ENCODE results near the gene ZNF536. TPM values are rescaled to one million over a fixed set of nuclear protein-coding genes. Genes with fewer than 3 reads are reported as not detected.

Gene ZNF536
- total RNA-seq, 1 experiment from 2014 or later = 0.35 TPM

- no peak for TF ChIP-seq ARID4B (CRISPR knock-in tag; IDR thresholded peaks at IDR 0.05; ENCODE audit: borderline replicate concordance)
- TF ChIP-seq TEAD1 (CRISPR knock-in tag; IDR thresholded peaks at IDR 0.05) = 0 out of 2 replicates have a peak, but pooled peaks have one; percentile 21
- TF ChIP-seq ZBTB43 (CRISPR knock-in tag; IDR thresholded peaks at IDR 0.05) = peak; percentile 57; the same call in 1 of the 2 replicates
- TF ChIP-seq PRDM15 (CRISPR knock-in tag; IDR thresholded peaks at IDR 0.05) = no peak
- TF ChIP-seq TP53 (CRISPR knock-in tag; IDR thresholded peaks at IDR 0.05) = no peak
- no peak for TF ChIP-seq GRHL2 (CRISPR knock-in tag; IDR thresholded peaks at IDR 0.05; ENCODE audit: insufficient replicate concordance, severe bottlenecking)
- no peak for TF ChIP-seq ZNF138 (CRISPR knock-in tag; conservative IDR thresholded peaks at IDR 0.05)
- TF ChIP-seq ATF3 (CRISPR knock-in tag; conservative IDR thresholded peaks at IDR 0.05) = no peak
- no peak for TF ChIP-seq OVOL2 (CRISPR knock-in tag; IDR thresholded peaks at IDR 0.05; ENCODE audit: borderline replicate concordance)
- TF ChIP-seq MAX (CRISPR knock-in tag; IDR thresholded peaks at IDR 0.05) = peak; percentile 23; the same call in 1 of the 2 replicates
- TF ChIP-seq TCF7 (CRISPR knock-in tag; IDR thresholded peaks at IDR 0.05; ENCODE audit: low read depth) = no peak
- no peak for TF ChIP-seq ZNF281 (CRISPR knock-in tag; IDR thresholded peaks at IDR 0.05)
- TF ChIP-seq ZNF396 (CRISPR knock-in tag; IDR thresholded peaks at IDR 0.05; ENCODE audit: borderline replicate concordance) = no peak
- TF ChIP-seq ZNF219 (CRISPR knock-in tag; IDR thresholded peaks at IDR 0.05; ENCODE audit: borderline replicate concordance) = no peak
- no peak for TF ChIP-seq CREM (CRISPR knock-in tag; IDR thresholded peaks at IDR 0.05)
- peak; percentile 38; the same call in 1 of the 2 replicates for TF ChIP-seq MYBL2 (CRISPR knock-in tag; IDR thresholded peaks at IDR 0.05)
- no peak for TF ChIP-seq FOXJ3 (CRISPR knock-in tag; IDR thresholded peaks at IDR 0.05; ENCODE audit: borderline replicate concordance)
- TF ChIP-seq NR1H2 (CRISPR knock-in tag; IDR thresholded peaks at IDR 0.05) = no peak
- TF ChIP-seq GABPB1 (CRISPR knock-in tag; IDR thresholded peaks at IDR 0.05) = no peak
- TF ChIP-seq NFE2L1 (CRISPR knock-in tag; IDR thresholded peaks at IDR 0.05) = no peak
- no peak for TF ChIP-seq ZMAT4 (CRISPR knock-in tag; IDR thresholded peaks at IDR 0.05)
Measured at GRCh38 chr19:30373593-30373992, 1.4 kb downstream of the ZNF536 start (continued).
